OCI-LY1 (cell line): Measurements from ENCODE around the gene UNC119B.

Experiments used
- H2AFZ ChIP-seq: fragments of 200-600 bp; sonication (generic), shearing (Covaris generic); 2 replicates; pipeline ENCODE4 v1.6.0; 2014; ENCODE audit warnings: antibody characterized with exemption, mild to moderate bottlenecking, low read length
- H3F3A ChIP-seq: fragments of 200-600 bp; sonication (generic), shearing (Covaris generic); 2 replicates; pipeline ENCODE4 v1.6.0; 2014; ENCODE audit warnings: mild to moderate bottlenecking, antibody characterized with exemption, low read length, moderate library complexity; ENCODE audit not compliant: insufficient read depth
- H3K27ac ChIP-seq: fragments of 200-600 bp; sonication (generic); 2 replicates; pipeline ENCODE4 v1.5.1; 2014; ENCODE audit warnings: low read length, mixed run types, mild to moderate bottlenecking, low read depth; ENCODE audit not compliant: poor library complexity, severe bottlenecking
- H3K27me3 ChIP-seq: fragments of 200-600 bp; sonication (generic); 2 replicates; pipeline ENCODE4 v1.6.0; 2014; ENCODE audit warnings: antibody characterized with exemption, mild to moderate bottlenecking, low read length, moderate library complexity; ENCODE audit not compliant: insufficient read depth
- H3K36me3 ChIP-seq: fragments of 200-600 bp; sonication (generic); 2 replicates; pipeline ENCODE4 v1.6.1; 2014; ENCODE audit warnings: mild to moderate bottlenecking, antibody characterized with exemption, low read length, moderate library complexity, mixed read lengths; ENCODE audit not compliant: insufficient read depth
- H3K4me1 ChIP-seq: fragments of 200-600 bp; sonication (generic); 2 replicates; pipeline ENCODE4 v1.5.1; 2014; ENCODE audit warnings: mild to moderate bottlenecking, low read length, moderate library complexity; ENCODE audit not compliant: insufficient read depth, severe bottlenecking
- H3K4me2 ChIP-seq: fragments of 200-600 bp; sonication (generic), shearing (Covaris generic); 2 replicates; pipeline ENCODE4 v1.6.1; 2014; ENCODE audit warnings: low read length
- H3K4me3 ChIP-seq: fragments of 200-600 bp; sonication (generic); 2 replicates; pipeline ENCODE4 v1.5.1; 2014; ENCODE audit warnings: low read length, low read depth, mild to moderate bottlenecking, mixed read lengths; ENCODE audit not compliant: poor library complexity, severe bottlenecking
- H3K79me2 ChIP-seq: fragments of 200-600 bp; shearing (Covaris generic); 2 replicates; pipeline ENCODE4 v1.6.1; 2016; ENCODE audit warnings: mixed run types, low read length, mixed read lengths; ENCODE audit not compliant: insufficient read depth
- H3K9ac ChIP-seq: fragments of 200-600 bp; sonication (generic), shearing (Covaris generic); 2 replicates; pipeline ENCODE4 v1.6.1; 2014; ENCODE audit warnings: mild to moderate bottlenecking, low read length, mixed read lengths
- H3K9me2 ChIP-seq: fragments of 200-600 bp; sonication (generic), shearing (Covaris generic); 2 replicates; pipeline ENCODE4 v1.6.1; 2014; ENCODE audit warnings: low read depth, mild to moderate bottlenecking, low read length, mixed read lengths
- H3K9me3 ChIP-seq: fragments of 200-600 bp; shearing (Covaris generic); 2 replicates; pipeline ENCODE4 v1.6.1; 2014; ENCODE audit warnings: low read length, mixed read lengths
- H4K20me1 ChIP-seq: fragments of 200-600 bp; sonication (generic), shearing (Covaris generic); 2 replicates; pipeline ENCODE4 v1.6.0; 2016; ENCODE audit warnings: mild to moderate bottlenecking, low read length; ENCODE audit not compliant: insufficient read depth
- CTCF ChIP-seq: fragments of 200-600 bp; sonication (generic), shearing (Covaris generic); IDR thresholded peaks from 2 replicates; pipeline ENCODE4 v1.5.1; 2017; ENCODE audit warnings: mild to moderate bottlenecking, antibody characterized with exemption, low read length, moderate library complexity, mixed read lengths
- EZH2 ChIP-seq: fragments of 200-600 bp; sonication (generic), shearing (Covaris generic); IDR thresholded peaks from 2 replicates; pipeline ENCODE4 v1.8.0; 2017; ENCODE audit warnings: borderline replicate concordance, mixed run types, mild to moderate bottlenecking, antibody characterized with exemption, low read length, moderate library complexity, mixed read lengths

Gene UNC119B

GRCh38 chr12:120734210-120734609 lies 24.0 kb downstream of the UNC119B start:
- no peaks in the 10 kb centered on the region for H3K9me2 ChIP-seq
- no peak overlapping the region for H3K4me3 ChIP-seq
- peaks cover 2% of the 10 kb centered on the region for H3K4me1 ChIP-seq
- peaks cover 13% of the 10 kb centered on the region for H3K36me3 ChIP-seq
- no peaks in the 10 kb centered on the region for H3F3A ChIP-seq
- H4K20me1 ChIP-seq: no peaks in the 10 kb centered on the region
- H3K79me2 ChIP-seq: no peaks in the 10 kb centered on the region
- H3K4me2 ChIP-seq: no peak overlapping the region
- TF ChIP-seq EZH2: no peak
- TF ChIP-seq CTCF: no peak
- no peaks in the 10 kb centered on the region for H3K9me3 ChIP-seq
- H2AFZ ChIP-seq: no peak overlapping the region
- H3K27me3 ChIP-seq: no peaks in the 10 kb centered on the region
- no peak overlapping the region for H3K27ac ChIP-seq
- H3K9ac ChIP-seq: no peak overlapping the region

- Histone ChIP-seq H4K20me1 (no peaks in the 10 kb centered on the region), H3K4me1 (peaks cover 5% of the 10 kb centered on the region), H3K9me2 (no peaks in the 10 kb centered on the region), H3K4me3 (no peak overlapping the region), H2AFZ (no peak overlapping the region), H3K4me2 (no peak overlapping the region), H3K27me3 (no peaks in the 10 kb centered on the region), H3K9me3 (no peaks in the 10 kb centered on the region), H3F3A (no peaks in the 10 kb centered on the region), H3K79me2 (no peaks in the 10 kb centered on the region), H3K9ac (no peak overlapping the region), H3K27ac (no peak overlapping the region), H3K36me3 (peaks cover 7% of the 10 kb centered on the region)
- TF ChIP-seq EZH2 (no peak), CTCF (no peak)
These were observed 24.9 kb downstream of the UNC119B start for GRCh38 chr12:120735181-120735580.

GRCh38 chr12:120736404-120737331 lies 26.4 kb downstream of the UNC119B start:
- H2AFZ ChIP-seq: no peak overlapping the region
- no peak overlapping the region for H3K27ac ChIP-seq
- H3K36me3 ChIP-seq: no peaks in the 10 kb centered on the region
- no peaks in the 10 kb centered on the region for H3K27me3 ChIP-seq
- no peak overlapping the region for H3K4me2 ChIP-seq
- no peaks in the 10 kb centered on the region for H3K79me2 ChIP-seq
- peaks cover 5% of the 10 kb centered on the region for H3K4me1 ChIP-seq
- no peak overlapping the region for H3K9ac ChIP-seq
- TF ChIP-seq CTCF: no peak
- TF ChIP-seq EZH2: no peak
- H3K9me2 ChIP-seq: no peaks in the 10 kb centered on the region
- no peaks in the 10 kb centered on the region for H3F3A ChIP-seq
- no peak overlapping the region for H3K4me3 ChIP-seq
- no peaks in the 10 kb centered on the region for H4K20me1 ChIP-seq
- H3K9me3 ChIP-seq: no peaks in the 10 kb centered on the region
